ENCODE results near the gene IL9.

IL9 gene

GRCh38 chr5:135883441-135883840 lies 12.2 kb downstream of the IL9 start:
- no peak overlapping the region for H3K4ac ChIP-seq (ENCODE audit: low read length)
- H3K36me3 ChIP-seq (replicated peaks in 1 of 2; ENCODE audit: control insufficient read depth in 2 of 2, insufficient read depth in 2 of 2, low read length in 2 of 2): no peaks in the 10 kb centered on the region
- H3K4me3 ChIP-seq (ENCODE audit: low read length in 2 of 2): no peak overlapping the region
- no peak overlapping the region for H2AK5ac ChIP-seq (ENCODE audit: low read depth, low read length)
- no peak overlapping the region for H2BK5ac ChIP-seq (ENCODE audit: low read length)
- H3K23ac ChIP-seq (ENCODE audit: low read depth, low read length, poor library complexity): no peak overlapping the region
- no peak overlapping the region for H3K18ac ChIP-seq (ENCODE audit: low read length)
- no peak overlapping the region for H4K91ac ChIP-seq (ENCODE audit: low read depth, low read length, poor library complexity)
- no peaks in the 10 kb centered on the region for H3K9me3 ChIP-seq (replicated peaks in 1 of 2; ENCODE audit: control insufficient read depth in 2 of 2, insufficient read depth in 1 of 2, low read depth in 1 of 2, low read length in 2 of 2)
- H2BK120ac ChIP-seq (ENCODE audit: low read depth, low read length): no peak overlapping the region
- H3K4me2 ChIP-seq (ENCODE audit: insufficient read depth, low read length, poor library complexity, severe bottlenecking): no peak overlapping the region
- H2AFZ ChIP-seq (ENCODE audit: low read length): no peak overlapping the region
- H3K79me1 ChIP-seq (ENCODE audit: low read depth, low read length): no peaks in the 10 kb centered on the region
- no peak overlapping the region for H3K14ac ChIP-seq (ENCODE audit: low read length)
- no peak for DNase-seq (ENCODE audit: low spot score)
- no peak overlapping the region for H3K27ac ChIP-seq (replicated peaks; ENCODE audit: low read length)
- peaks cover 0 to 4% (median 0%) of the 10 kb centered on the region in 3 experiments for H3K27me3 ChIP-seq (ENCODE audit: control insufficient read depth in 3 of 3, insufficient read depth in 3 of 3, low read depth in 1 of 3, low read length in 3 of 3)
- no peak overlapping the region for H4K8ac ChIP-seq (ENCODE audit: low read depth, low read length)
- no peak overlapping the region for H2BK12ac ChIP-seq (ENCODE audit: low read length)
- H3K9ac ChIP-seq (ENCODE audit: low read depth, low read length, poor library complexity): no peak overlapping the region
- no peak overlapping the region for H2BK15ac ChIP-seq (ENCODE audit: low read length)
- peaks cover 0 to 3% of the 10 kb centered on the region in 2 donors for H3K4me1 ChIP-seq (ENCODE audit: control insufficient read depth in 2 of 2, insufficient read depth in 1 of 2, low read depth in 1 of 2, low read length in 2 of 2)
- WGBS, 2 donors (ENCODE audit: extremely low coverage in 2 of 2, insufficient read length in 2 of 2, insufficient replicate concordance in 1 of 2): no CpG with 5 or more reads among the region's 4 CpGs

GRCh38 chr5:135883026-135883425 lies 12.6 kb downstream of the IL9 start:
- Histone ChIP-seq H3K79me1 (ENCODE audit: low read depth, low read length) (no peaks in the 10 kb centered on the region), H3K9ac (ENCODE audit: low read depth, low read length, poor library complexity) (no peak overlapping the region), H2AK5ac (ENCODE audit: low read depth, low read length) (no peak overlapping the region), H4K91ac (ENCODE audit: low read depth, low read length, poor library complexity) (no peak overlapping the region), H2BK15ac (ENCODE audit: low read length) (no peak overlapping the region), H2BK5ac (ENCODE audit: low read length) (no peak overlapping the region), H4K8ac (ENCODE audit: low read depth, low read length) (no peak overlapping the region), H3K27ac (replicated peaks; ENCODE audit: low read length) (no peak overlapping the region), H2BK120ac (ENCODE audit: low read depth, low read length) (no peak overlapping the region), H3K4me1 (ENCODE audit: control insufficient read depth in 2 of 2, insufficient read depth in 1 of 2, low read depth in 1 of 2, low read length in 2 of 2) (peaks cover 0 to 2% of the 10 kb centered on the region in 2 donors), H3K4me3 (ENCODE audit: low read length in 2 of 2) (no peak overlapping the region), H3K27me3 (ENCODE audit: control insufficient read depth in 3 of 3, insufficient read depth in 3 of 3, low read depth in 1 of 3, low read length in 3 of 3) (peaks cover 0 to under 1% (median 0%) of the 10 kb centered on the region in 3 experiments), H3K9me3 (replicated peaks in 1 of 2; ENCODE audit: control insufficient read depth in 2 of 2, insufficient read depth in 1 of 2, low read depth in 1 of 2, low read length in 2 of 2) (no peaks in the 10 kb centered on the region), H3K14ac (ENCODE audit: low read length) (no peak overlapping the region), H3K36me3 (replicated peaks in 1 of 2; ENCODE audit: control insufficient read depth in 2 of 2, insufficient read depth in 2 of 2, low read length in 2 of 2) (no peaks in the 10 kb centered on the region), H3K4me2 (ENCODE audit: insufficient read depth, low read length, poor library complexity, severe bottlenecking) (no peak overlapping the region), H2AFZ (ENCODE audit: low read length) (no peak overlapping the region), H3K23ac (ENCODE audit: low read depth, low read length, poor library complexity) (no peak overlapping the region), H3K4ac (ENCODE audit: low read length) (no peak overlapping the region), H2BK12ac (ENCODE audit: low read length) (no peak overlapping the region), H3K18ac (ENCODE audit: low read length) (no peak overlapping the region)
- no peak for DNase-seq (ENCODE audit: low spot score)
- WGBS, 2 donors (ENCODE audit: extremely low coverage in 2 of 2, insufficient read length in 2 of 2, insufficient replicate concordance in 1 of 2): no CpG with 5 or more reads among the region's 3 CpGs

- WGBS, 2 donors (ENCODE audit: extremely low coverage in 2 of 2, insufficient read length in 2 of 2, insufficient replicate concordance in 1 of 2): no CpG with 5 or more reads among the region's 3 CpGs
- H3K27me3 ChIP-seq (ENCODE audit: control insufficient read depth in 3 of 3, insufficient read depth in 3 of 3, low read depth in 1 of 3, low read length in 3 of 3): no peaks in the 10 kb centered on the region
Observed at GRCh38 chr5:135881819-135882218, 13.8 kb downstream of the IL9 start.

GRCh38 chr5:135881244-135881643 lies 14.4 kb downstream of the IL9 start:
- Histone ChIP-seq H2BK12ac (ENCODE audit: low read length) (no peak overlapping the region), H2AFZ (ENCODE audit: low read length) (no peak overlapping the region), H3K14ac (ENCODE audit: low read length) (no peak overlapping the region), H3K23ac (ENCODE audit: low read depth, low read length, poor library complexity) (no peak overlapping the region), H3K79me1 (ENCODE audit: low read depth, low read length) (no peaks in the 10 kb centered on the region), H3K4me1 (ENCODE audit: control insufficient read depth in 2 of 2, insufficient read depth in 1 of 2, low read depth in 1 of 2, low read length in 2 of 2) (peaks cover 0 to 2% of the 10 kb centered on the region in 2 donors), H3K9me3 (replicated peaks in 1 of 2; ENCODE audit: control insufficient read depth in 2 of 2, insufficient read depth in 1 of 2, low read depth in 1 of 2, low read length in 2 of 2) (no peaks in the 10 kb centered on the region), H4K8ac (ENCODE audit: low read depth, low read length) (no peak overlapping the region), H3K4me2 (ENCODE audit: insufficient read depth, low read length, poor library complexity, severe bottlenecking) (no peak overlapping the region), H3K4ac (ENCODE audit: low read length) (no peak overlapping the region), H3K36me3 (replicated peaks in 1 of 2; ENCODE audit: control insufficient read depth in 2 of 2, insufficient read depth in 2 of 2, low read length in 2 of 2) (no peaks in the 10 kb centered on the region), H3K27me3 (ENCODE audit: control insufficient read depth in 3 of 3, insufficient read depth in 3 of 3, low read depth in 1 of 3, low read length in 3 of 3) (no peaks in the 10 kb centered on the region), H3K9ac (ENCODE audit: low read depth, low read length, poor library complexity) (no peak overlapping the region), H3K18ac (ENCODE audit: low read length) (no peak overlapping the region), H3K4me3 (ENCODE audit: low read length in 2 of 2) (no peak overlapping the region), H2BK5ac (ENCODE audit: low read length) (no peak overlapping the region), H4K91ac (ENCODE audit: low read depth, low read length, poor library complexity) (no peak overlapping the region), H2AK5ac (ENCODE audit: low read depth, low read length) (peak overlapping the region; percentile 77), H3K27ac (replicated peaks; ENCODE audit: low read length) (no peak overlapping the region), H2BK120ac (ENCODE audit: low read depth, low read length) (no peak overlapping the region), H2BK15ac (ENCODE audit: low read length) (no peak overlapping the region)
- DNase-seq (ENCODE audit: low spot score): no peak
- no CpG with 5 or more reads among the region's 4 CpGs for WGBS, 2 donors (ENCODE audit: extremely low coverage in 2 of 2, insufficient read length in 2 of 2, insufficient replicate concordance in 1 of 2)

More at GRCh38 chr5:135881819-135882218, 13.8 kb downstream of the IL9 start:
- Histone ChIP-seq H3K27ac (replicated peaks; ENCODE audit: low read length) (no peak overlapping the region), H2BK5ac (ENCODE audit: low read length) (no peak overlapping the region), H3K36me3 (replicated peaks in 1 of 2; ENCODE audit: control insufficient read depth in 2 of 2, insufficient read depth in 2 of 2, low read length in 2 of 2) (no peaks in the 10 kb centered on the region), H3K14ac (ENCODE audit: low read length) (no peak overlapping the region), H2BK15ac (ENCODE audit: low read length) (no peak overlapping the region), H3K23ac (ENCODE audit: low read depth, low read length, poor library complexity) (no peak overlapping the region), H2AFZ (ENCODE audit: low read length) (no peak overlapping the region), H3K18ac (ENCODE audit: low read length) (no peak overlapping the region), H2BK120ac (ENCODE audit: low read depth, low read length) (no peak overlapping the region), H3K4me1 (ENCODE audit: control insufficient read depth in 2 of 2, insufficient read depth in 1 of 2, low read depth in 1 of 2, low read length in 2 of 2) (peaks cover 0 to 2% of the 10 kb centered on the region in 2 donors), H3K79me1 (ENCODE audit: low read depth, low read length) (no peaks in the 10 kb centered on the region), H4K8ac (ENCODE audit: low read depth, low read length) (no peak overlapping the region), H3K4me3 (ENCODE audit: low read length in 2 of 2) (no peak overlapping the region), H3K4ac (ENCODE audit: low read length) (no peak overlapping the region), H4K91ac (ENCODE audit: low read depth, low read length, poor library complexity) (no peak overlapping the region), H2AK5ac (ENCODE audit: low read depth, low read length) (no peak overlapping the region), H3K4me2 (ENCODE audit: insufficient read depth, low read length, poor library complexity, severe bottlenecking) (no peak overlapping the region), H3K9ac (ENCODE audit: low read depth, low read length, poor library complexity) (no peak overlapping the region), H2BK12ac (ENCODE audit: low read length) (no peak overlapping the region), H3K9me3 (replicated peaks in 1 of 2; ENCODE audit: control insufficient read depth in 2 of 2, insufficient read depth in 1 of 2, low read depth in 1 of 2, low read length in 2 of 2) (no peaks in the 10 kb centered on the region)
- DNase-seq (ENCODE audit: low spot score): no peak
